T47D (cell line): ENCODE data around the gene SCGB2B2.

Experiments used
- DNase-seq, 2 experiments: peaks; one replicate each; pipeline versions ENCODE4 v3.0.0 to v3.0.0-alpha.2; 2011 to 2012; ENCODE audit warnings: low read depth in 1 of 2, low spot score in 1 of 2
- JUND ChIP-seq: IDR thresholded peaks from 2 replicates; pipeline ENCODE4 v1.6.1; 2012; ENCODE audit warnings: low read depth
- in situ Hi-C: cut with HindIII; loops from 2 replicates; pipeline ENCODE4 v1.10.0; 2016; ENCODE audit warnings: low sequenced_read_pairs, low pct_unique_long_range_greater_than_20kb

Gene SCGB2B2

DNA sequence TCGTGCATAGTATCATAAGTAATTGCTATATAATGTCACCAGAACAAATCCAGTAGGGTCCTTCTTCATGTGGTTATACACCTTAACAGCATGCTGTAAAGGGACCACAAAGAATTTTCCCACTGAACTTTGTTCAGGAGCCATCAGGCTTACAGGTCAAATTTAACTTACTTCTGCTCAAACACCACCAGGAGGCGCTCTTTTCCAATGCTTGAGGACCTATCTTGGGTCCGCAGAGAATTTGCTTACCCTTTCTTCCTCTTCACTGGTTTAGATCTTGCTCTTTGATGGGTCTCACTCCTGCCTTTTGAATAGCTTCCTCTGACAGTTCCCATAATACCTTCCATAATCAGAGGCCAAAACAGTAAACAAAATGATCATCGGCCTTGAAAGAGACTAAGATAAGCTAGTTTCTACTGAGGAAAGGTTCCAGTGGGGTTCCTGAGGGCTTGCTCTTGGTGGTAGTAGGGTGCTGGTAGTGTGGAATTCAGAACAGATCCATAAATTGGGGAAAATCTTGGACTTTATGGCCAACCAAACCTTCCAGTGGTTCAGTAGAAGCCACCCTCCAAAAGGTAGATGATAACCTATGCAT lies 37.4 kb downstream of the SCGB2B2 start:
- in situ Hi-C loops, result no loop called here
- no peak for TF ChIP-seq JUND
- DNase-seq, result peak in 1 of 2 experiments; percentile 82

- in situ Hi-C loops, result no loop called here
- TF ChIP-seq JUND, result no peak
- DNase-seq, result no peak
Observed at GRCh38 chr19:34633802-34634201, 43.2 kb downstream of the SCGB2B2 start.
